NCI-H524 (cell line): ENCODE data around the gene ZBTB37.
"Not testable (repeated sequence)": the region's sequence is repeated elsewhere in the genome, so short reads cannot be mapped to it uniquely, and the experiment has no call there.

Source experiments
- DNase-seq, 2 experiments: peaks; one replicate each; lab custom pipeline; 2025; lab: John Stamatoyannopoulos, UW

ZBTB37 gene

GRCh38 chr1:173865468-173866164 lies 2.6 kb upstream of the ZBTB37 start:
- no peak for DNase-seq

- DNase-seq = no peak
Observed at GRCh38 chr1:173866413-173867115, 1.6 kb upstream of the ZBTB37 start.

GRCh38 chr1:173867141-173867752 lies 933 bp upstream of the ZBTB37 start:
- no peak for DNase-seq

GRCh38 chr1:173867753-173868265 lies 371 bp upstream of the ZBTB37 start, which contains the start of gene GAS5:
Gene GAS5, minus strand, starts transcription at chr1:173867989.
- DNase-seq = peak; percentile 99

- DNase-seq = no peak
Observed at GRCh38 chr1:173869021-173869359, 810 bp downstream of the ZBTB37 start.

GRCh38 chr1:173870252-173871075 lies 2.3 kb downstream of the ZBTB37 start:
- no peak for DNase-seq

- DNase-seq = no peak
Observed at GRCh38 chr1:173871091-173871490, 2.9 kb downstream of the ZBTB37 start.

- DNase-seq = no peak
Observed at GRCh38 chr1:173871500-173871899, 3.3 kb downstream of the ZBTB37 start.

- DNase-seq = no peak
Observed at GRCh38 chr1:173876732-173877131, 8.6 kb downstream of the ZBTB37 start.

GRCh38 chr1:173878251-173878650 lies 10.1 kb downstream of the ZBTB37 start:
- no peak for DNase-seq

GRCh38 chr1:173881117-173881516 lies 12.9 kb downstream of the ZBTB37 start:
- DNase-seq = not testable (repeated sequence)

GRCh38 chr1:173884701-173885100 lies 16.5 kb downstream of the ZBTB37 start:
- DNase-seq = no peak

- DNase-seq = no peak
Observed at GRCh38 chr1:173886746-173887611, 18.8 kb downstream of the ZBTB37 start.

GRCh38 chr1:173887627-173888026 lies 19.4 kb downstream of the ZBTB37 start:
- no peak for DNase-seq

- no peak for DNase-seq
Observed at GRCh38 chr1:173888749-173889148, 20.6 kb downstream of the ZBTB37 start.

GRCh38 chr1:173889885-173890284 lies 21.7 kb downstream of the ZBTB37 start:
- no peak for DNase-seq

- no peak for DNase-seq
Observed at GRCh38 chr1:173893611-173894010, 25.4 kb downstream of the ZBTB37 start.

GRCh38 chr1:173894189-173894588 lies 26.0 kb downstream of the ZBTB37 start:
- DNase-seq = no peak

GRCh38 chr1:173900427-173900826 lies 32.2 kb downstream of the ZBTB37 start:
- no peak for DNase-seq

GRCh38 chr1:173900992-173901391 lies 32.8 kb downstream of the ZBTB37 start:
- DNase-seq = no peak
